CD4-positive, alpha-beta T cell treated with Interleukin-15 for 4 hours (primary cell): Measurements from ENCODE around the gene MACROD2.

Experiments used
- DNase-seq: peaks from one replicate; pipeline ENCODE4 v3.0.0-alpha.2; 2020; ENCODE audit warnings: low spot score

The MACROD2 gene

GRCh38 chr20:15224199-15224598, 1228.9 kb downstream of the MACROD2 start:
- DNase-seq = no peak

GRCh38 chr20:15227102-15227501, 1231.8 kb downstream of the MACROD2 start:
- DNase-seq = no peak

- no peak for DNase-seq
Measured at GRCh38 chr20:15232243-15232642, 1236.9 kb downstream of the MACROD2 start.

GRCh38 chr20:15235471-15236198, 1240.3 kb downstream of the MACROD2 start:
- DNase-seq = no peak

GRCh38 chr20:15236812-15237211, 1241.5 kb downstream of the MACROD2 start:
- DNase-seq = no peak

- DNase-seq = no peak
Measured at GRCh38 chr20:15239542-15240206, 1244.4 kb downstream of the MACROD2 start.

GRCh38 chr20:15240801-15241200, 1245.5 kb downstream of the MACROD2 start:
- no peak for DNase-seq

- DNase-seq = no peak
Measured at GRCh38 chr20:15241681-15242080, 1246.4 kb downstream of the MACROD2 start.

GRCh38 chr20:15242773-15243172, 1247.5 kb downstream of the MACROD2 start:
- DNase-seq = no peak

GRCh38 chr20:15245896-15246295, 1250.6 kb downstream of the MACROD2 start:
- no peak for DNase-seq

- DNase-seq = no peak
Measured at GRCh38 chr20:15248618-15249395, 1253.5 kb downstream of the MACROD2 start.

- no peak for DNase-seq
Measured at GRCh38 chr20:15251171-15251570, 1255.9 kb downstream of the MACROD2 start.

GRCh38 chr20:15252304-15252703, 1257.0 kb downstream of the MACROD2 start:
- no peak for DNase-seq

GRCh38 chr20:15253431-15253830, 1258.1 kb downstream of the MACROD2 start:
- DNase-seq = no peak

GRCh38 chr20:15256676-15257568, 1261.6 kb downstream of the MACROD2 start:
- no peak for DNase-seq

- no peak for DNase-seq
Measured at GRCh38 chr20:15257569-15257870, 1262.2 kb downstream of the MACROD2 start.

- no peak for DNase-seq
Measured at GRCh38 chr20:15265581-15266309, 1270.4 kb downstream of the MACROD2 start.

GRCh38 chr20:15267935-15268334, 1272.6 kb downstream of the MACROD2 start:
- no peak for DNase-seq

- DNase-seq = no peak
Measured at GRCh38 chr20:15278041-15278440, 1282.7 kb downstream of the MACROD2 start.

- no peak for DNase-seq
Measured at GRCh38 chr20:15287329-15287728, 1292.0 kb downstream of the MACROD2 start.

- no peak for DNase-seq
Measured at GRCh38 chr20:15288106-15288505, 1292.8 kb downstream of the MACROD2 start.
